Body of pancreas (tissue), 4 donors: ENCODE data around the gene CARD19. TPM values are rescaled to one million over a fixed set of nuclear protein-coding genes. Genes with fewer than 3 reads are reported as not detected.

Experiments
- ATAC-seq: fragments of 150-250 bp; one replicate; pipeline ENCODE4 v1.9.1; 2016
- DNase-seq, 4 donors: peaks; one replicate each; pipeline ENCODE4 v3.0.0-alpha.2; 2019
- H3K27ac ChIP-seq, 4 donors: fragments of 200-600 bp; sonication (generic); 1 replicate in 3 of 4; 2 replicates in 1 of 4; pipeline versions ENCODE4 v1.5.1 to v1.6.1; 2016 to 2019; ENCODE audit warnings: mild to moderate bottlenecking in 1 of 4, mixed read lengths in 1 of 4, moderate library complexity in 1 of 4
- H3K27me3 ChIP-seq, 2 donors: fragments of 200-600 bp; sonication (generic); one replicate each; pipeline ENCODE4 v1.6.0; 2016; ENCODE audit warnings: mild to moderate bottlenecking in 1 of 2
- H3K36me3 ChIP-seq, 2 donors: fragments of 200-600 bp; sonication (generic); replicated peaks in 1 of 2; 2 replicates each; pipeline ENCODE4 v1.5.1; 2016; ENCODE audit warnings: low read depth in 2 of 2; ENCODE audit not compliant: insufficient read depth in 1 of 2
- H3K4me1 ChIP-seq: fragments of 200-600 bp; sonication (generic); one replicate; pipeline ENCODE4 v1.6.0; 2016
- H3K4me3 ChIP-seq, 2 donors: fragments of 200-600 bp; sonication (generic); 1 replicate in 1 of 2; 2 replicates in 1 of 2; pipeline ENCODE4 v1.5.1; 2016 to 2019
- H3K9me3 ChIP-seq, 3 donors: fragments of 200-600 bp; sonication (generic); 1 replicate in 2 of 3; 2 replicates in 1 of 3; pipeline ENCODE4 v1.5.1; 2016
- CTCF ChIP-seq, 7 experiments: fragments of 450-650 bp in 4 of 7; fragments of 200-600 bp in 3 of 7; sonication (generic) in 3 of 7; IDR thresholded peaks; one replicate each; pipeline ENCODE4 v1.5.1; 2016 to 2019; ENCODE audit warnings: antibody characterized with exemption in 7 of 7
- POLR2A ChIP-seq, 3 donors: fragments of 450-650 bp; IDR thresholded peaks; one replicate each; pipeline ENCODE4 v1.6.1; 2016; ENCODE audit warnings: antibody characterized with exemption in 3 of 3, mild to moderate bottlenecking in 2 of 3
- WGBS, 2 donors: methylation state at CpG; one replicate each; pipeline ENCODE4 v1.1.5; 2017; 5-methylcytosine and 5-hydroxymethylcytosine counted together
- intact Hi-C: fragments of 100-400 bp; cut with DNase I; formaldehyde crosslinking; loops from one replicate; pipeline ENCODE4 v1.15.1; 2023
- total RNA-seq, 2 donors: library from RNA; depleted of rRNA; stranded (reverse); fragments of >200 nt; gene quantifications; one replicate each; pipeline ENCODE4 v1.1.0, GENCODE V29; 2016

The CARD19 gene
- total RNA-seq, 2 donors from 2014 or later = 4.3 to 20.8 TPM

- TF ChIP-seq POLR2A (IDR thresholded peaks at IDR 0.05) (no peak), CTCF (IDR thresholded peaks at IDR 0.05) (no peak)
- Histone ChIP-seq H3K27me3 (no peaks in the 10 kb centered on the region), H3K27ac (no peak overlapping the region), H3K36me3 (no peaks in the 10 kb centered on the region), H3K4me3 (no peak overlapping the region), H3K9me3 (no peaks in the 10 kb centered on the region), H3K4me1 (no peaks in the 10 kb centered on the region)
- ATAC-seq = no peak
- DNase-seq = peak in 1 of 4 donors; percentile 3
- intact Hi-C loops = no loop called here
- 78 to 89% methylated on average over 8 of the region's 8 CpGs for WGBS, 2 donors
These were observed 9.4 kb upstream of the CARD19 start for GRCh38 chr9:93086447-93087224.

GRCh38 chr9:93087971-93088655, 7.9 kb upstream of the CARD19 start:
- no peaks in the 10 kb centered on the region for H3K9me3 ChIP-seq
- no peak for TF ChIP-seq CTCF (IDR thresholded peaks at IDR 0.05)
- ATAC-seq (no peak), DNase-seq (peak in 1 of 4 donors; percentile 8)
- H3K27me3 ChIP-seq = no peaks in the 10 kb centered on the region
- no peak overlapping the region for H3K27ac ChIP-seq
- H3K4me1 ChIP-seq = no peaks in the 10 kb centered on the region
- no peak overlapping the region for H3K4me3 ChIP-seq
- no peaks in the 10 kb centered on the region for H3K36me3 ChIP-seq
- intact Hi-C loops = no loop called here
- 94 to 98% methylated on average over 11 to 12 of the region's 12 CpGs for WGBS, 2 donors

GRCh38 chr9:93088656-93089015, 7.4 kb upstream of the CARD19 start:
- DNase-seq (no peak), ATAC-seq (no peak)
- intact Hi-C loops = no loop called here
- no peaks in the 10 kb centered on the region for H3K4me1 ChIP-seq
- WGBS, 2 donors = 82 to 88% methylated on average over 3 to 4 of the region's 4 CpGs
- H3K9me3 ChIP-seq = no peaks in the 10 kb centered on the region
- no peak overlapping the region for H3K27ac ChIP-seq
- no peaks in the 10 kb centered on the region for H3K36me3 ChIP-seq
- H3K4me3 ChIP-seq = no peak overlapping the region
- no peak for TF ChIP-seq CTCF (IDR thresholded peaks at IDR 0.05)
- no peak for TF ChIP-seq POLR2A (IDR thresholded peaks at IDR 0.05)
- H3K27me3 ChIP-seq = no peaks in the 10 kb centered on the region

- H3K4me3 ChIP-seq = no peak overlapping the region
- no peaks in the 10 kb centered on the region for H3K27me3 ChIP-seq
- 77 to 90% methylated on average over 5 of the region's 5 CpGs for WGBS, 2 donors
- no peaks in the 10 kb centered on the region for H3K4me1 ChIP-seq
- no peaks in the 10 kb centered on the region for H3K9me3 ChIP-seq
- DNase-seq (peak in 1 of 4 donors; percentile 1), ATAC-seq (no peak)
- no peak overlapping the region for H3K27ac ChIP-seq
- no peaks in the 10 kb centered on the region for H3K36me3 ChIP-seq
- TF ChIP-seq POLR2A (IDR thresholded peaks at IDR 0.05) (no peak), CTCF (IDR thresholded peaks at IDR 0.05) (no peak)
- intact Hi-C loops = no loop called here
These were observed 7.0 kb upstream of the CARD19 start for GRCh38 chr9:93089024-93089423.
